UCSD-AML1 (cell line): ENCODE measurements around the gene PBX1.
"Not testable (repeated sequence)": the region's sequence is repeated elsewhere in the genome, so short reads cannot be mapped to it uniquely, and the experiment has no call there.

Experiments used
- DNase-seq: peaks from one replicate; lab custom pipeline; 2025; ENCODE audit not compliant: unreplicated experiment; lab: John Stamatoyannopoulos, UW

The PBX1 gene

GRCh38 chr1:164558461-164559341, at the start of gene PBX1:
Gene PBX1, plus strand, starts transcription at chr1:164559184.
- peak; percentile 86 for DNase-seq

GRCh38 chr1:164510435-164510834, 48.5 kb upstream of the PBX1 start:
- DNase-seq: no peak

- DNase-seq: no peak
These were observed 47.8 kb upstream of the PBX1 start for GRCh38 chr1:164511001-164511705.

- no peak for DNase-seq
These were observed 43.8 kb upstream of the PBX1 start for GRCh38 chr1:164515231-164515630.

GRCh38 chr1:164515711-164516331, 43.2 kb upstream of the PBX1 start:
- DNase-seq: no peak

- no peak for DNase-seq
These were observed 42.4 kb upstream of the PBX1 start for GRCh38 chr1:164516591-164516990.

- DNase-seq: no peak
These were observed 40.2 kb upstream of the PBX1 start for GRCh38 chr1:164518692-164519332.

- no peak for DNase-seq
These were observed 39.6 kb upstream of the PBX1 start for GRCh38 chr1:164519426-164519825.

GRCh38 chr1:164524810-164525209, 34.2 kb upstream of the PBX1 start:
- no peak for DNase-seq

- DNase-seq: no peak
These were observed 23.9 kb upstream of the PBX1 start for GRCh38 chr1:164534863-164535610.

- DNase-seq: not testable (repeated sequence)
These were observed 6.5 kb upstream of the PBX1 start for GRCh38 chr1:164552463-164552988.

- DNase-seq: no peak
These were observed 1.7 kb upstream of the PBX1 start for GRCh38 chr1:164557270-164557669.

GRCh38 chr1:164559342-164560051, 513 bp downstream of the PBX1 start:
- DNase-seq: no peak

- no peak for DNase-seq
These were observed 1.1 kb downstream of the PBX1 start for GRCh38 chr1:164560121-164560541.

GRCh38 chr1:164560556-164560955, 1.6 kb downstream of the PBX1 start:
- no peak for DNase-seq

- DNase-seq: no peak
These were observed 2.0 kb downstream of the PBX1 start for GRCh38 chr1:164561007-164561406.

GRCh38 chr1:164561472-164561871, 2.5 kb downstream of the PBX1 start:
- DNase-seq: no peak

GRCh38 chr1:164562061-164562460, 3.1 kb downstream of the PBX1 start:
- DNase-seq: no peak

- DNase-seq: no peak
These were observed 3.5 kb downstream of the PBX1 start for GRCh38 chr1:164562511-164562910.
